GM18508 (cell line): ENCODE measurements around the gene SBF1.
"Not testable (repeated sequence)": the region's sequence is repeated elsewhere in the genome, so short reads cannot be mapped to it uniquely, and the experiment has no call there.

Source experiments
- ATAC-seq: cut with Tn5 transposase; IDR thresholded peaks from one replicate; pipeline ENCODE4 v1.9.1; 2021; ENCODE audit warnings: moderate number of reproducible peaks; ENCODE audit not compliant: insufficient read depth, unreplicated experiment

Gene SBF1, protein sequence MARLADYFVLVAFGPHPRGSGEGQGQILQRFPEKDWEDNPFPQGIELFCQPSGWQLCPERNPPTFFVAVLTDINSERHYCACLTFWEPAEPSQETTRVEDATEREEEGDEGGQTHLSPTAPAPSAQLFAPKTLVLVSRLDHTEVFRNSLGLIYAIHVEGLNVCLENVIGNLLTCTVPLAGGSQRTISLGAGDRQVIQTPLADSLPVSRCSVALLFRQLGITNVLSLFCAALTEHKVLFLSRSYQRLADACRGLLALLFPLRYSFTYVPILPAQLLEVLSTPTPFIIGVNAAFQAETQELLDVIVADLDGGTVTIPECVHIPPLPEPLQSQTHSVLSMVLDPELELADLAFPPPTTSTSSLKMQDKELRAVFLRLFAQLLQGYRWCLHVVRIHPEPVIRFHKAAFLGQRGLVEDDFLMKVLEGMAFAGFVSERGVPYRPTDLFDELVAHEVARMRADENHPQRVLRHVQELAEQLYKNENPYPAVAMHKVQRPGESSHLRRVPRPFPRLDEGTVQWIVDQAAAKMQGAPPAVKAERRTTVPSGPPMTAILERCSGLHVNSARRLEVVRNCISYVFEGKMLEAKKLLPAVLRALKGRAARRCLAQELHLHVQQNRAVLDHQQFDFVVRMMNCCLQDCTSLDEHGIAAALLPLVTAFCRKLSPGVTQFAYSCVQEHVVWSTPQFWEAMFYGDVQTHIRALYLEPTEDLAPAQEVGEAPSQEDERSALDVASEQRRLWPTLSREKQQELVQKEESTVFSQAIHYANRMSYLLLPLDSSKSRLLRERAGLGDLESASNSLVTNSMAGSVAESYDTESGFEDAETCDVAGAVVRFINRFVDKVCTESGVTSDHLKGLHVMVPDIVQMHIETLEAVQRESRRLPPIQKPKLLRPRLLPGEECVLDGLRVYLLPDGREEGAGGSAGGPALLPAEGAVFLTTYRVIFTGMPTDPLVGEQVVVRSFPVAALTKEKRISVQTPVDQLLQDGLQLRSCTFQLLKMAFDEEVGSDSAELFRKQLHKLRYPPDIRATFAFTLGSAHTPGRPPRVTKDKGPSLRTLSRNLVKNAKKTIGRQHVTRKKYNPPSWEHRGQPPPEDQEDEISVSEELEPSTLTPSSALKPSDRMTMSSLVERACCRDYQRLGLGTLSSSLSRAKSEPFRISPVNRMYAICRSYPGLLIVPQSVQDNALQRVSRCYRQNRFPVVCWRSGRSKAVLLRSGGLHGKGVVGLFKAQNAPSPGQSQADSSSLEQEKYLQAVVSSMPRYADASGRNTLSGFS (N-terminal part only)

GRCh38 chr22:50474710-50475651 is at the start of gene SBF1:
Gene SBF1 (minus strand): TSS chr22:50475035. CDS start chr22:50474840, 195 bp downstream.
- no peak for ATAC-seq

DNA sequence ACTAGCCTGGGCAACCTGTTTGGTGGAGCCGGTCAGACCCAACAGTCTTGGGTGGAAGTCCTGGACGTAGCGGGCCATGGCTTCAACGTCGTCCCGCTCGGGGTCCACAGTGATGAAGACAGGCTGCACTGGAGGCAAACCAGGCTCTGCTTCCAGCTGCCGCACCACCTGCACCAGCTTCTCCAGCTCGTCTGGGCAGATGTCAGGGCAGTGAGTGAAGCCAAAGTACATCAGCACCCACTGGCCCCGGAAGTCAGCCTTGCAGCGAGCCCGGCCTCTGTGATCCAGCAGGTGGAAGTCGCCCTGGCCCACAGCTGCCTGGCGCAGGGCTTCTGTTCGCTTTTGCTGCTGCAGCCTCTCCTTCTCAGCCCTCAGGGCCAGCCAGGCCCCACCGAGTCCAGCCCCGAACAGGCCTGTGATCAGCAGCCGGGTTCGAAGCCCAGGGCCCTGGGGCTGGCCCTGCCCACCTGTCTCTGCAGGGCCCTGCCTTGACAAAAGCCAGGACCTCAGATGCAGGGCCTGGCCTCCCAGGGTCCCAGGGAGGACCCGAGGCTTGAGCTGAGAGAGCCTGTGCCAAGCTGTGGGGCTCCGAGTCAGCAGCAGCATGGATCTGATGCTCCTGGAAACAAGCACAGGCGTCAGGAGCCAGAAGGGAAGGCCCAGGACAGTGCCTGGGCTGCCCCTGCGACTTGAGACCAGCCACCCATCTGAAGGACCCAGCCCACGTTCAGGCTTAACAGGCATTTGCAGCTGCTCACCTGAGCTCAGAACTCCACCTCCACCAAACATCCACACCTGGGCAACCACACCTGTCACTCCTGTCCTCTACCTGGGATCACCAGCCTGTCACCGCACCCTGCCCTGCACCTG is 49.2 kb upstream of the SBF1 start:
- no peak for ATAC-seq

GRCh38 chr22:50523458-50523805 is 48.6 kb upstream of the SBF1 start:
- no peak for ATAC-seq

- ATAC-seq: no peak
These were observed 48.1 kb upstream of the SBF1 start for GRCh38 chr22:50522806-50523438.

GRCh38 chr22:50522208-50522805 is 47.5 kb upstream of the SBF1 start:
- ATAC-seq: no peak

DNA sequence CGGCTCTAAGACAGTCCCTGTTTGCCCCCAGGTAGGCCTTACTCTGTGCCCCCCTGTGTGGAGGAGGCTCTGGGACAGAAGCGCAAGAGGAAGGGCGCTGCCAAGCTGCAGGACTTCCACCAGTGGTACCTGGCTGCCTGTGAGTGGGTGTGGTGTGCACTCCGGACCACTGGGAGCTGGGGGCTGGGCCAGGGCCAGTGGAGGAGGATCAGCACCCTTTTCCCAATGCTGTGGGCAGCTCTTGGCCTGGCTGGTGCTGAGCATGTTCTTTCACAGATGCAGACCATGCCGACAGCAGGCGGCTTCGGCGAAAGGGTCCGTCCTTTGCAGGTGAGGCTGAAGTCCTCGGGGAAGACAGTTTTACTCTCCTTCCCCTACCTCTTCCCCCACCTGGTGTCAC is 46.9 kb upstream of the SBF1 start:
- ATAC-seq: no peak

- ATAC-seq: no peak
These were observed 46.1 kb upstream of the SBF1 start for GRCh38 chr22:50520826-50521453.

DNA sequence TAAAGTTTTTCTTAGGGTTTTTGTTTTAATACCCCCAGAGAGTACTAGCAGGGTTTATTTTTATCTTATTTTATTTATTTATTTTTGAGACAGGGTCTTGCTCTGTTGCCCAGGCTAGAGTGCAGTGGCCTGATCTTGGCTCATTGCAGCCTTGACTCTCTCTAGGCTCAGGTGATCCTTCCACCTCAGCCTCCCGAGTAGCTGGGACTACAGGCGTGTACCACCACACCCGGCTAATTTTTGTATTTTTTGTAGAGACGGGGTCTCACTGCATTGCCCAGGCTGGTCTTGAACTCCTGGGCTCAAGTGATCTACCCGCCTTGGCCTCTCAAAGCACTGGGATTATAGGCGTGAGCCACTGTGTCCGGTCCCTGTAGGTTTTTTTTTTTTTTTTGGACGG is 45.3 kb upstream of the SBF1 start:
- not testable (repeated sequence) for ATAC-seq

DNA sequence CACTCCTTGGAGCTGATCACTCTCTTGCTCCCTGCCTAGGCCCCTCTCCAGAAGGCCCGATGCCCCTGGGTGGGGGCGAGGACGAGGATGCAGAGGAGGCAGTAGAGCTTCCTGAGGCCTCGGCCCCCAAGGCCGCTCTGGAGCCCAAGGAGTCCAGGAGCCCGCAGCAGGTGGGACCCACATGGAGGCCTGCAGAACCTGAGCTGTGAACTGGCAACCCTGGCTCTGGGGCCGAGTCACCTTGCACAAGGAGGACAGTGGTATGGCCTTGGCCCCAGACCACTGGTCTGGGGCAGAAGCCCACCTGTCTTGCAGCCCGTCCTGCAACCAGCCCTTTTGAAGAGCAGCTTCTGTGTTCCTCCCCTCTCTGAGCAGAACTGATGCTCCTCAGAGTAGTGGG is 44.3 kb upstream of the SBF1 start:
- ATAC-seq: no peak

GRCh38 chr22:50518606-50519005 is 43.8 kb upstream of the SBF1 start:
- no peak for ATAC-seq

DNA sequence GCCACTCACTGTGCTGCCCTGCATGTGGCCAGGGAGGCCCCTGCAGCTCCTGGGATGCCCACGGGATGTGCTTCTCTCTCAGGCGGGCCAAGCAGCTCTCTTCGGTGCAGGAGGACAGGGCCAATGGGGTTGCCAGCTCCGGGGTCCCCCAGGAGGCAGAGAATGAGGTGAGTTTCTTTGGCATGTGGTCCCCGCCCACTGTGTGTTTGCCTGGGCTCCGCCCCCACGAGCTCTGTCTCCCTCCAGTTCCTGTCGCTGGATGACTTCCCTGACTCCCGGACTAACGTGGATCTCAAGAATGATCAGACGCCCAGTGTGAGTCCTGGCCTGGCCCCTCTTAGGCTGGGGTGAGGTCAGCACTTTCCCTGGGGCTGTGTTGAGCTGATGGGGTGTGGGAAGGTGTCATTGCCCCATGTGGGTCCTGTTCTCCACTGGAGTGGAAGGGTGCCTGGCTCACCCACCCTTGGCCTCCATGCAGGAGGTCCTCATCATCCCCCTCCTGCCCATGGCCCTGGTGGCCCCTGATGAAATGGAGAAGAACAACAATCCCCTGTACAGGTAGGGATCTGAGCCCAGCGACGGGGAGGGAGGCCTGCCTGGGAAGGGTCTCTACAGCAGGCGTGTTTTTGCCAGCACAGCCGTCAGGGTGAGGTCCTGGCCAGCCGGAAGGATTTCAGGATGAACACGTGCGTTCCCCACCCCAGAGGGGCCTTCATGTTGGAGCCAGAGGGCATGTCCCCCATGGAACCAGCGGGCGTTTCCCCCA is 42.8 kb upstream of the SBF1 start:
- ATAC-seq: no peak

DNA sequence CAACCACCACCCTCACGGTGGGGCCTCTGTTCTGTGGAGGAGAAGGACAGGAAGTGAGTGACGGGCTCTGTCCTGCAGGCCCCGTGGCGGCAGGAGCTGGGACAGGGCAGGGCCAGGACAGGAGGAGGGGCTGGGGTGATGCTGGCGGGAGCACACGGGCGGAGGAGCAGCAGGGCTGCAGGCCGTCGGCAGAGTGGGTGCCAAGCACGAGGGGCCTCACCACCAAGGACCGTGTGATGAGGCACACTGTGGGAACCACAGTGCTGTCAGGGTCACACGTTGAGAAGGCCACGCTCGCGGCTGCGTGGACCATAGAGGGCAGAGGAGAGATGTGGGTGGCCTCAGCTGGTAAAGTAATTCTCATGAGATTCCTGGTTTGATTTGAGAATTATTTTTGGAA is 42.1 kb upstream of the SBF1 start:
- no peak for ATAC-seq

- ATAC-seq: no peak
These were observed 41.2 kb upstream of the SBF1 start for GRCh38 chr22:50516068-50516467.

DNA sequence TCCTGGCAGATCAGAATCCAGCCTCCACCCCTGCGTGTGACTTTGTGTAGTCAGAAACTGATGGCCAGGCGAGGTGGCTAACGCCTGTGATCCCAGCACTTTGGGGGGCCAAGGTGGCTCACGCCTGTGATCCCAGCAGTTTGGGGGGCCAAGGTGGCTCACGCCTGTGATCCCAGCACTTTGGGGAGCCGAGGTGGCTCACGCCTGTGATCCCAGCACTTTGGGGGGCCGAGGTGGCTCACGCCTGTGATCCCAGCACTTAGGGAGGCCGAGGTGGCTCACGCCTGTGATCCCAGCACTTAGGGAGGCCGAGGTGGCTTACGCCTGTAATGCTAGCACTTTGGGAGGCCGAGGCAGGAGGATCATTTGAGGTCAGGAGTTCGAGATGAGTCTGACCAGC is 38.3 kb upstream of the SBF1 start:
- ATAC-seq: no peak

- ATAC-seq: no peak
These were observed 34.1 kb upstream of the SBF1 start for GRCh38 chr22:50508897-50509296.

DNA sequence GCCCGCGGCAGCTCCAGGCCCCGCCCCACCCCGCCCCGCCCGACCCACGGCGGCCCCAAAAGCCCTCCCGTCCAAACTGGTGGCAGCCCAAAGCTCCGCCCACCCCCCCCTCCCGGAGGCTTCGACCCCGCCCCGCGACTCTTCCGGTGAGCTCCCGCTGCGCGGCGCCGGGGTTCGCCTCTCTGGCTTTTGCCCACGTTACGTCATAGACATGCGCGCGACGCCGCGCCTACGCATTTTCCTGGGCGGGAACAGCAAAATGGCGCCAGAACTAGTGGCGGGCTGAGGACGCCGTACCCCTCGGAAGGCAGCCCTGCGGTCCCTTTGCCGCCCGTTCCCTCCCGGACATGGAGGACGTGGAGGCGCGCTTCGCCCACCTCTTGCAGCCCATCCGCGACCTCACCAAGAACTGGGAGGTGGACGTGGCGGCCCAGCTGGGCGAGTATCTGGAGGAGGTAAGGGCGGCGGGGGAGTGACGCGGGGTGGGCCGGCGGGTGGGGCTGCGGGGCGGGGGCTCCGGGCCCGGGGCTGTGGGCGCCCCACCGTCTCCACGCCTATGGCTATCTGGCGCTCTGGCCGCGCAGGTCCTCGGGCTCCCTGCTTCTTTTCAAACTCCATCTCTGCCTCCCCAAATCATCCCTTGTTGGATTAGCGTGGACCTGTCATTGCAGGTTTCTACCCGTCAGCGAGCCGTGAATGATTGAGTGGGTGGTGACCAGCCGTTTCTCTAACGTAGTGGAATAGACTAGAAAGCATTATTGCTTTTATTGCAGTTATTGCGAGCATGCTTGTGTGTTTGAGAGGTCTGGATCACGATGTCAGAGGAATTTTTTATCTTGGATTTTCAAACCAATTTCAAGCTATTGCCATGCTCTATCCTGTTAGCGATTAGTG is 33.4 kb upstream of the SBF1 start, which contains the start of gene NCAPH2:
Gene NCAPH2, plus strand, starts transcription at position 234 of the 894 bp plus-strand sequence. Its CDS starts 114 bp downstream, at position 348.
- no peak for ATAC-seq
